Peyer's patch (tissue), 4 donors: ENCODE measurements around the gene MSI2. TPM values are rescaled to one million over a fixed set of nuclear protein-coding genes. Genes with fewer than 3 reads are reported as not detected.

Experiments
- DNase-seq, 3 donors: peaks; one replicate each; pipeline ENCODE4 v3.0.0-alpha.2; 2017 to 2019
- H3K27ac ChIP-seq, 4 donors: fragments of 200-600 bp; sonication (generic); one replicate each; pipeline ENCODE4 v1.5.1; 2016 to 2019
- H3K27me3 ChIP-seq, 2 donors: fragments of 200-600 bp; sonication (generic); one replicate each; pipeline ENCODE4 v1.5.1; 2019
- H3K36me3 ChIP-seq, 3 donors: fragments of 200-600 bp; sonication (generic); one replicate each; pipeline ENCODE4 v1.5.1; 2016 to 2019
- H3K4me1 ChIP-seq, 4 donors: fragments of 200-600 bp; sonication (generic); one replicate each; pipeline ENCODE4 v1.5.1; 2016 to 2019
- H3K4me3 ChIP-seq, 4 donors: fragments of 200-600 bp; sonication (generic); 1 replicate in 3 of 4; 2 replicates in 1 of 4; pipeline ENCODE4 v1.5.1; 2016 to 2019; ENCODE audit warnings: mild to moderate bottlenecking in 1 of 4
- H3K9me3 ChIP-seq, 4 donors: fragments of 200-600 bp; sonication (generic); one replicate each; pipeline ENCODE4 v1.5.1; 2016 to 2019; ENCODE audit warnings: mild to moderate bottlenecking in 1 of 4
- CTCF ChIP-seq, 6 experiments: fragments of 450-650 bp in 4 of 6; fragments of 200-600 bp in 2 of 6; sonication (generic) in 1 of 6; IDR thresholded peaks; one replicate each; pipeline ENCODE4 v1.5.1; 2017 to 2019; ENCODE audit warnings: antibody characterized with exemption in 6 of 6, mild to moderate bottlenecking in 3 of 6, moderate library complexity in 1 of 6
- POLR2A ChIP-seq, 2 donors: fragments of 450-650 bp; IDR thresholded peaks; one replicate each; pipeline ENCODE4 v1.5.1; 2017; ENCODE audit warnings: antibody characterized with exemption in 2 of 2, mild to moderate bottlenecking in 2 of 2, moderate library complexity in 2 of 2
- total RNA-seq, 4 donors: library from RNA; depleted of rRNA; stranded (reverse); fragments of >200 nt; gene quantifications; one replicate each; pipeline ENCODE4 v1.1.0, GENCODE V29; 2016

Gene MSI2
- total RNA-seq, 4 donors from 2014 or later, result 25.9 to 39.0 (median 29.2) TPM

GRCh38 chr17:57490890-57491289 lies 234.6 kb downstream of the MSI2 start:
- no peak for DNase-seq
- H3K27ac ChIP-seq, result no peak overlapping the region
- H3K36me3 ChIP-seq, result no peaks in the 10 kb centered on the region
- no peaks in the 10 kb centered on the region for H3K9me3 ChIP-seq
- no peak overlapping the region for H3K4me3 ChIP-seq
- no peaks in the 10 kb centered on the region for H3K27me3 ChIP-seq
- H3K4me1 ChIP-seq, result peaks cover 0 to 4% (median 0%) of the 10 kb centered on the region in 4 donors
- TF ChIP-seq CTCF (IDR thresholded peaks at IDR 0.05) (no peak), POLR2A (IDR thresholded peaks at IDR 0.05) (no peak)

GRCh38 chr17:57493171-57493570 lies 236.8 kb downstream of the MSI2 start:
- no peaks in the 10 kb centered on the region for H3K27me3 ChIP-seq
- TF ChIP-seq CTCF (IDR thresholded peaks at IDR 0.05) (no peak), POLR2A (IDR thresholded peaks at IDR 0.05) (no peak)
- no peak for DNase-seq
- no peaks in the 10 kb centered on the region for H3K4me1 ChIP-seq
- no peak overlapping the region for H3K27ac ChIP-seq
- H3K36me3 ChIP-seq, result no peaks in the 10 kb centered on the region
- no peak overlapping the region for H3K4me3 ChIP-seq
- H3K9me3 ChIP-seq, result no peaks in the 10 kb centered on the region

GRCh38 chr17:57493625-57494024 lies 237.3 kb downstream of the MSI2 start:
- Histone ChIP-seq H3K27ac (no peak overlapping the region), H3K4me3 (no peak overlapping the region), H3K27me3 (no peaks in the 10 kb centered on the region), H3K36me3 (no peaks in the 10 kb centered on the region), H3K9me3 (no peaks in the 10 kb centered on the region), H3K4me1 (no peaks in the 10 kb centered on the region)
- TF ChIP-seq CTCF (IDR thresholded peaks at IDR 0.05), result no peak
- no peak for TF ChIP-seq POLR2A (IDR thresholded peaks at IDR 0.05)
- no peak for DNase-seq

- Histone ChIP-seq H3K27ac (no peak overlapping the region), H3K9me3 (no peaks in the 10 kb centered on the region), H3K36me3 (no peaks in the 10 kb centered on the region), H3K4me1 (no peaks in the 10 kb centered on the region), H3K4me3 (no peak overlapping the region), H3K27me3 (no peaks in the 10 kb centered on the region)
- DNase-seq, result no peak
- TF ChIP-seq POLR2A (IDR thresholded peaks at IDR 0.05), result no peak
- TF ChIP-seq CTCF (IDR thresholded peaks at IDR 0.05), result no peak
These were observed 238.1 kb downstream of the MSI2 start for GRCh38 chr17:57494443-57494842.

GRCh38 chr17:57495771-57496170 lies 239.4 kb downstream of the MSI2 start:
- H3K36me3 ChIP-seq, result no peaks in the 10 kb centered on the region
- no peaks in the 10 kb centered on the region for H3K4me1 ChIP-seq
- H3K27ac ChIP-seq, result no peak overlapping the region
- no peaks in the 10 kb centered on the region for H3K27me3 ChIP-seq
- H3K4me3 ChIP-seq, result no peak overlapping the region
- no peak for DNase-seq
- H3K9me3 ChIP-seq, result no peaks in the 10 kb centered on the region
- TF ChIP-seq CTCF (IDR thresholded peaks at IDR 0.05), result no peak
- TF ChIP-seq POLR2A (IDR thresholded peaks at IDR 0.05), result no peak

- no peaks in the 10 kb centered on the region for H3K27me3 ChIP-seq
- no peak for DNase-seq
- H3K4me1 ChIP-seq, result no peaks in the 10 kb centered on the region
- no peak for TF ChIP-seq POLR2A (IDR thresholded peaks at IDR 0.05)
- TF ChIP-seq CTCF (IDR thresholded peaks at IDR 0.05), result no peak
- no peak overlapping the region for H3K27ac ChIP-seq
- no peaks in the 10 kb centered on the region for H3K9me3 ChIP-seq
- H3K36me3 ChIP-seq, result no peaks in the 10 kb centered on the region
- H3K4me3 ChIP-seq, result no peak overlapping the region
These were observed 240.1 kb downstream of the MSI2 start for GRCh38 chr17:57496382-57496781.
